Inflammatory macrophage (primary cell): ENCODE results near the gene C12orf57.

Experiments
- DNase-seq, 2 donors: peaks; one replicate each; pipeline ENCODE4 v3.0.0-alpha.2; 2020 to 2022

C12orf57 gene

GRCh38 chr12:6953442-6954315 lies 9.9 kb downstream of the C12orf57 start:
- DNase-seq = peak; percentile 88 to 95

- peak in 1 of 2 donors; percentile 22 for DNase-seq
Measured at GRCh38 chr12:6954316-6955107, 10.7 kb downstream of the C12orf57 start.

DNA sequence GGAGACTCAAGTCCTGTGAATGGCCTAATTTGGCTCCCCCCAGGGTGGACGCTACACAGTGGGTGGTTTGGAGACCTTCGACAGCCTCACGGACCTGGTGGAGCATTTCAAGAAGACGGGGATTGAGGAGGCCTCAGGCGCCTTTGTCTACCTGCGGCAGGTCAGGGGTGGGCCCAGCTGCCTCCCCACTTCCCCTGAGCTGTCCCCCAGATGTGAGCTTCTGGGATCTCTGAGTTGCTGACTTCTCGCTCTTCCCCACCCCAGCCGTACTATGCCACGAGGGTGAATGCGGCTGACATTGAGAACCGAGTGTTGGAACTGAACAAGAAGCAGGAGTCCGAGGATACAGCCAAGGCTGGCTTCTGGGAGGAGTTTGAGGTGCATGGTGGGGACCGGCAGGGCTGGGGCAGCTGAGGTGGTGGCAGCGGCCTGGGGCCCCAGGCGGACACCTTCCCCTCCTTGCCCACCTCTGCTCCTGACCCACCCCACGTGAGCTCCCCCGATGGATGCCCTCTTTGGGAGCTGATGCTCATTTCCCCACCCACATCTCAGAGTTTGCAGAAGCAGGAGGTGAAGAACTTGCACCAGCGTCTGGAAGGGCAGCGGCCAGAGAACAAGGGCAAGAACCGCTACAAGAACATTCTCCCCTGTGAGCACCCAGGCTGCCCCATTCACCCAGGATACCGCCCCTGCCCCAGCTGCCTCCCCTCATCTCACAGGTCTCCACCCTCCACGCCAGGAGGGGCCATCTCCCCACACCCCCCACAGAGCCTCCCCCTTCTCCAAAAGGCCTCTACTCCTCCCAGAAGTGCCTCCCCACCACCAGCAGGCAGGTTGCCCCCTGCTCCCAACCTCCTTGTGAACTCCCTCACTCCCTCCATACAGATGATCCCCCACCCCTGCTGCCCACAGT lies 11.5 kb downstream of the C12orf57 start:
- DNase-seq = peak in 1 of 2 donors; percentile 47

DNA sequence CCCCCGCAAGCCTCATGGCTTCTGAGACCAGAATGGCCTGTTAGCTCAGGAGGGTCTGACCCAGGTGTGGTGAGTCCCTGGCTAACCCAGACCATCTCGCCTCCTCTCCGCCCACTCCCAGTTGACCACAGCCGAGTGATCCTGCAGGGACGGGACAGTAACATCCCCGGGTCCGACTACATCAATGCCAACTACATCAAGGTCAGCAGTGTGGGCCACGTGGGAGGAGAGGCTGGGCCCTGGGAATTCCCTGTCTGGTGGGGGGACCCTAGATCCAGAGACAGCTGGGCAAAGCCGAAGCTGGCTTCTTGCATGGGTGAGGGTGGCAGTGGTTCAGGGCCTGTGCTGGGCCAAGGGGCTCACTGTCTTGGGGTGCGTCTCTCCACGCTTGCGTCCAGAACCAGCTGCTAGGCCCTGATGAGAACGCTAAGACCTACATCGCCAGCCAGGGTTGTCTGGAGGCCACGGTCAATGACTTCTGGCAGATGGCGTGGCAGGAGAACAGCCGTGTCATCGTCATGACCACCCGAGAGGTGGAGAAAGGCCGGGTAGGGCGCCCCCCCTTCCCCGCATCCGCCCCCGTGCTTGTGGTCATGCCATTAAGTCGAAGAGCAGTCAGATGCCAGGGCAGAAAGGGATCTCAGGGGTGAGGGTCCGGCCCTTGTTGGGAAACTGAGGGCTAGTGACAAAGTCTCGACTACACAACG lies 12.4 kb downstream of the C12orf57 start:
- DNase-seq = peak in 1 of 2 donors; percentile 62

DNA sequence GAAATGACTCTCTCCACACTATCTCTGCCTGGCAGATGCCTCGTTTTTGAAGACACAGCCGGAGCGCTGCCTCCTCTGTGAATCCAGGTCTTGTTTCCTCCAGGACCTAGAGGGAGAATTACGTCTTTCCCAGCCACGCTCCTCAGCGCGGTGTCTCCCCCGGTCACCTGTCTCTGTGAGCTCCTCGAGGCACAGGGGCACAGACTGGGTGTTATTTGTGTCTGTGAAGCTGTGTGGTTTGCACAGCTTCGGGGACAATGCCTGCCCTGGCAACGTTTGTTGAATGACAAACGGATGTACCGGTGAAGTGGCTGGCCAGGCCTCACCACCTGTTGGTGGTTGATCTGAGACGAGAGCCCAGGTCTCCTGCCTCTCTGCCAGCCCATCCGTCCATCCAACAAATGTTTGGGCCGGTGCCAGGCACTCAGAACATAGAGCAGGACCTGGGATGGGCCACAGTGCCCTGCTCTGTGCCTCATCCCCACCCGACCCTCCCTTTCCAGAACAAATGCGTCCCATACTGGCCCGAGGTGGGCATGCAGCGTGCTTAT lies 13.4 kb downstream of the C12orf57 start:
- no peak for DNase-seq

DNA sequence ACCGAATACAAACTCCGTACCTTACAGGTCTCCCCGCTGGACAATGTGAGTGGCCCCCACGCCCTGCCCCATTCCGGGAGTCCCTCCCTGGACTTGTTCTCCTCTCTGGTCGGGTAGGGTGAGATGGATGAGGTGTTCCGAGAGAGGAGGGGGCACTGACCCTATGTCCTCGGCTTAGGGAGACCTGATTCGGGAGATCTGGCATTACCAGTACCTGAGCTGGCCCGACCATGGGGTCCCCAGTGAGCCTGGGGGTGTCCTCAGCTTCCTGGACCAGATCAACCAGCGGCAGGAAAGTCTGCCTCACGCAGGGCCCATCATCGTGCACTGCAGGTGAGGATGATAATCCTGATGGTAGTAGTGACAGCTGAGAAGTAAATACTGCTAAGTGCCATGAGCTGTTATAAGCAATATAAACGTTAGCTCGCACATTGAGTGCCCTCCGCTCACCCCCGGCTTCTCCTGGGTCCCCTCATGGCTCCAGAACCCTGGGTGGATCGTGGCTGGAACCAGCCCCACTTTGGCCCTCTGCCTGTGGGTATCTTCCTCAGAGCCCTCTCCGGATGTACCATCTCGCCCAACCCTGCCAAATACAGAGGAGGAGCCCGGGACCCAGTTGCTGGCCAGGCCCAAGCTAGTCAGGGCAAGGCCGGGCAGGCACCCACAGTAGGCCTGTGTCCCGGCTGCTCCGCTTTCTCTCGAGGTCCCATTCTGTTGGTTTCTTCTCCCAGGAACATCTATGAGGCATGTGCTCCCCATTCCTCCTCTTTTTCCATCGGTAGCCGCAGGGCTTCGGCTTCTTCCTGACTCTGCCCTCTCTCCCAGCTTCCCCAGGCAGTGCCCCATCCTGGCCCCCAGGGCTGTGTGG lies 14.2 kb downstream of the C12orf57 start:
- DNase-seq = no peak

- peak; percentile 51 to 74 for DNase-seq
Measured at GRCh38 chr12:6958609-6959057, 14.8 kb downstream of the C12orf57 start.

DNA sequence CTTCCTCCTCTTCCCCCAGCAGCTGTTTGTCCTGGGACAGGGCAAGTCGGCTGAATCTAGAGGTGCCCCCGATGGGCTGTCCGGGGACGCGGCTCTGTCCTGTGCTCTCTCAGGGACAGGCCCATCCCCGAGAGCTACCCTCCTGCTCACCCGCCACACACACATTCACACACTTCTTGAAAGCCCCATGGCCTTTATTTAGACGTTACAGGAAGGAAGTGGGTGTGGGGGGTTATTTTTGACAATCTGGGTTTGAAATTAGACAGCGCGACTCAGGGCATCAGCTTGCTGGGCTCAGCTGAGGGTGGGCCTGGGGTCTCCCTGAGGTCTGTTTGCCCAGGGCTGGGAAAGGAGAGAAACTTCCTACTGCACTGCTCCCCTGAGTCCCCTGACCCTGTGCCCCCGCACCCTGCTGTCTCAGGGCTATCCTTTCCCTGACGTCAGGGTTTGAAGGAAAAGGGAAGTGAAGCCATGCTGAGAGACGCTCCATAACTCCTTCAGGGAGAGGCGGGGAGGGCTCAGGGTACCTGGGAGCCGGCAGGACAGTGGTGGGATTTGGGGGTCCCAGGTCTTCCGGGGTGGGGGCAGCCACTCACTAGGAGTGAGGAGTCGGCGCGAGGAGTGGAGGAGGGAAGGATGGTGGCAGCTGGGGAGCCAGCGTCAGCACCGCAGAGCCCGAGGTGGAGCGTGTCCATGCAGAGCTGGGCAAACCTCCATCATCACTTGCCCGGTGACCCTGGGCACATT lies 15.4 kb downstream of the C12orf57 start:
- DNase-seq = peak; percentile 80 to 88

GRCh38 chr12:6959805-6960592 lies 16.2 kb downstream of the C12orf57 start:
- DNase-seq = no peak

DNA sequence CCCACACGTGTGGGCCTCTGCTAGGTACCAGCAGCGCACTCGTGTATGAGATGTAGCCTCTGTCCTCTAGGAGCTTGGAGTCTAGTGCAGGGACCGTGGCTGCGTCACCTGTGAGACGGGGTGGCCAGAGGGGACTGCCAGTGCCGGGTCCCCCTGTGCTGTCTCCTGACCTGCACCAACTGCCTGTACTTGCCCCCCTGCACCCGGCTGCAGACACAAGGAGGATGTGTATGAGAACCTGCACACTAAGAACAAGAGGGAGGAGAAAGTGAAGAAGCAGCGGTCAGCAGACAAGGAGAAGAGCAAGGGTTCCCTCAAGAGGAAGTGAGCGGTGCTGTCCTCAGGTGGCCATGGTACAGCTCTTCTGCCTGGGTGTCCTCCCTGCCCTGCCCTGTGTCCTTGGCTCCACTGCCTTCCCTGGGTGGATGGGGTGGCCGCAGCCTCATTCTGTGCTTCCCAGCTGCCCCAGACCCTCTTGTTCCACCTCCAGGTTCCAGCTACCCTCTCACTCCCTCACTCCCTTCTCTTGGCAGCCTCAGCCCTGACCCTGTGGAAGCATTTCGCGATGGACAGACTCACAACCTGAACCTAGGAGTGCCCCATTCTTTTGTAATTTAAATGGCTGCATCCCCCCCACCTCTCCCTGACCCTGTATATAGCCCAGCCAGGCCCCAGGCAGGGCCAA lies 16.9 kb downstream of the C12orf57 start:
- peak; percentile 47 to 57 for DNase-seq

- peak; percentile 96 to 99 for DNase-seq
Measured at GRCh38 chr12:6961278-6961694, 17.5 kb downstream of the C12orf57 start.

DNA sequence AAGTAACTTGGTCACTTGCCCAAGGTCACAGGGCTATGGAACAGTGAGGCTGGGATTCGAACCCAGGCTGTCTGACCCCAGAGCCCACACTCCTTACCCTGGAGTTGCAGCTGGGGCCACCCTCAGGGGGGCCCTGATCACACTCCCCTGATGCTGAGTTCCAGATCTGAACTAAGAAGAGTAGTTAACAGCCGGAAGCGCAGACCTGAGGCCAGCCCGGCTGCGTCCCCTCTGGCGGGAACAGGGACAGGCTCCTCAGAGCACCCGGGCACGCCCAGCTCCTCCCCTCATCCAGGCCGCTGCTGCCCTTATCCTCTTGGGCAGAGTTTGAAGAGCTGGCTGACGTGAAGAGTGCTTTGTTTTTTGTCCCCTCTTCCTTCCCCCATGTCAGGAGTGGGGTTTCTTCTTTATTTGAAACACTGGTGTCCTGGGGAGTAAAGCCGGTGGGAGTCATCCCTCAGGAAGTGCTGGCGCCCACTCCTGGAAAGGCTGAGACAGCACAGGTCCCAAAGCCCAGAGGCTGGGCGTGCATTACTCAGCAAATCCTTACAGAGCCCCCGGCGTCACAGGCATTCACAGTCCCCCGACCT lies 18.0 kb downstream of the C12orf57 start:
- DNase-seq = peak; percentile 58 to 66

GRCh38 chr12:6962285-6963015 lies 18.6 kb downstream of the C12orf57 start:
- DNase-seq = no peak

GRCh38 chr12:6963016-6963731 lies 19.4 kb downstream of the C12orf57 start:
- DNase-seq = no peak

DNA sequence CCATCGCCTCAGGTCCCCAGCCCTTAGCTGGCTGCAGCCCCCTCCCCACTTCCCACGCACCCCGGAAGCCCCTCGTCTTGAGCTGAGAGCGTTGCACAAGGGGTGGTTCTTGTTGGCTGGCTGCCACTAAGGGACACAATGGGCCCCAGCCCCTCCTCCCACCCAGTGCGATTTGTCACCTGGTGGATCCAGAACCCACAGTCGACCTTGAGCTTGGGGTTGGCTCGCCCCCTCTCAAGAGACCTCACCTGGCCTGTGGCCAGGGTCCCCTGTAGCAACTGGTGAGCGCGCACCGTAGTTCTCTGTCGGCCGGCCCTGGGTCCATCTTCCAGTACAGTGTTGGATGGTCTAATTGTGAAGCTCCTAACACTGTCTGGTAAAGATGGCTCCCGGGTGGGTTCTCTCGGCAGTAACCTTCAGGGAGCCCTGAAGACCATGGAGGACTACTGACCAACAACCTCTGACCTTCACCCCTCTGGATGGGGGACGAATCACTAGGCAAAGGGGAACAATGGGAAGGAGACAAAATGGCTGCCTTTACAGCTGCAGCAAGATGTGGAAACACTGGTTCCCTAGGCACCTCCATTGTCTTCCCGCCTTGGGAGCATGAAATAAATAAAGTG lies 20.1 kb downstream of the C12orf57 start:
- no peak for DNase-seq

DNA sequence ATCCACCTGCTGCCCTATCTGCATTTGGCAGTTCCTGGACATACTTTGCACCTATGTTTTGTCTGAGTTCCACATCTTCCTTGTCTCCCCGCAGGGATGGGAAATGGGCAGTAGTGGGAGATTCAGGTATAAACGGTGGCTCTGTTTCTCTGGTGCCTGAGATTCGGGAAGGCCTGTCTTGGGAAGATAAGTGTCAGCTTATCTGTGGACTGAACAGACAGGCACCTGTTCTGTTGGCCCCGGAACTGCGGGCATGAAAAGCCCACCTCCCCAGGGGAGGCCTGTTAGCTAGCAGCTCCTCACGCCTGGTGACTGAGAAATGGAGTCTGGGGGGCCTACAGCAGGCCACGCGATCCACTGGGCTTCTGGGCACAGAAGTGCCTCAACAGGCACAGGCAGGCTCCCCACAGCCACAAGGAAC lies 20.8 kb downstream of the C12orf57 start:
- DNase-seq = no peak
